Measurements from ENCODE around the gene P2RY11.

P2RY11 gene

GRCh38 chr19:10111405-10111811 lies at the start of gene P2RY11:
P2RY11 (plus strand) TSS chr19:10111693; CDS start chr19:10111722, 29 bp downstream.
- DNase-seq (ENCODE audit: low spot score) = no peak

- no peak for DNase-seq (ENCODE audit: low spot score)
These were observed 49.7 kb upstream of the P2RY11 start for GRCh38 chr19:10061717-10062310.

- no peak for DNase-seq (ENCODE audit: low spot score)
These were observed 43.3 kb upstream of the P2RY11 start for GRCh38 chr19:10068205-10068604.

- no peak for DNase-seq (ENCODE audit: low spot score)
These were observed 42.4 kb upstream of the P2RY11 start for GRCh38 chr19:10069046-10069445.

- no peak for DNase-seq (ENCODE audit: low spot score)
These were observed 40.6 kb upstream of the P2RY11 start for GRCh38 chr19:10070730-10071446.

GRCh38 chr19:10074153-10074552 lies 37.3 kb upstream of the P2RY11 start:
- peak; percentile 37 for DNase-seq (ENCODE audit: low spot score)

- no peak for DNase-seq (ENCODE audit: low spot score)
These were observed 35.0 kb upstream of the P2RY11 start for GRCh38 chr19:10076535-10076934.

GRCh38 chr19:10078329-10078728 lies 33.2 kb upstream of the P2RY11 start:
- DNase-seq (ENCODE audit: low spot score) = no peak

GRCh38 chr19:10079031-10079453 lies 32.5 kb upstream of the P2RY11 start:
- no peak for DNase-seq (ENCODE audit: low spot score)

GRCh38 chr19:10083911-10084310 lies 27.6 kb upstream of the P2RY11 start:
- DNase-seq (ENCODE audit: low spot score) = no peak

GRCh38 chr19:10084803-10085202 lies 26.7 kb upstream of the P2RY11 start:
- no peak for DNase-seq (ENCODE audit: low spot score)

- peak; percentile 78 for DNase-seq (ENCODE audit: low spot score)
These were observed 25.6 kb upstream of the P2RY11 start, which contains the start of gene SHFL for GRCh38 chr19:10085641-10086590. SHFL (plus strand) TSS chr19:10086317; CDS start chr19:10086428, 111 bp downstream.

GRCh38 chr19:10086591-10087192 lies 24.8 kb upstream of the P2RY11 start:
- no peak for DNase-seq (ENCODE audit: low spot score)

GRCh38 chr19:10087296-10088061 lies 24.0 kb upstream of the P2RY11 start:
- no peak for DNase-seq (ENCODE audit: low spot score)

- no peak for DNase-seq (ENCODE audit: low spot score)
These were observed 22.4 kb upstream of the P2RY11 start for GRCh38 chr19:10088949-10089554.

- no peak for DNase-seq (ENCODE audit: low spot score)
These were observed 21.6 kb upstream of the P2RY11 start for GRCh38 chr19:10089801-10090375.

GRCh38 chr19:10091370-10091687 lies 20.2 kb upstream of the P2RY11 start:
- DNase-seq (ENCODE audit: low spot score) = no peak

GRCh38 chr19:10091895-10092641 lies 19.4 kb upstream of the P2RY11 start:
- DNase-seq (ENCODE audit: low spot score) = peak; percentile 20

GRCh38 chr19:10092648-10093294 lies 18.7 kb upstream of the P2RY11 start:
- DNase-seq (ENCODE audit: low spot score) = no peak
